Epithelial cell of prostate (primary cell): ENCODE results near the gene PCDHAC2.

Experiments
- DNase-seq: peaks from one replicate; pipeline ENCODE4 v3.0.0-alpha.2; 2011; ENCODE audit warnings: low read depth, low spot score
- H3K27ac ChIP-seq: fragments of 450-650 bp; 2 replicates; pipeline ENCODE4 v1.5.1; 2017; ENCODE audit warnings: mild to moderate bottlenecking

PCDHAC2 gene

GRCh38 chr5:140966293-140967225, at the start of gene PCDHAC2:
Gene PCDHAC2, plus strand, starts transcription at chr5:140966476. Its CDS starts 291 bp downstream, at chr5:140966767.
- peak; percentile 8 for DNase-seq
- peak within 1 kb of the TSS; percentile 43 for H3K27ac ChIP-seq

- no peak for DNase-seq
- H3K27ac ChIP-seq = no peak overlapping the region
These were observed 42.7 kb upstream of the PCDHAC2 start for GRCh38 chr5:140923601-140924000.

- no peak for DNase-seq
- no peak within 1 kb of the TSS for H3K27ac ChIP-seq
These were observed 40.4 kb upstream of the PCDHAC2 start, which contains the start of gene PCDHAC1 for GRCh38 chr5:140925806-140926442. Gene PCDHAC1, plus strand, starts transcription at chr5:140926299. Its CDS starts 594 bp downstream, at chr5:140926893.

GRCh38 chr5:140926443-140927227, 39.6 kb upstream of the PCDHAC2 start:
- no peak overlapping the region for H3K27ac ChIP-seq
- no peak for DNase-seq

- no peak overlapping the region for H3K27ac ChIP-seq
- DNase-seq = no peak
These were observed 39.1 kb upstream of the PCDHAC2 start for GRCh38 chr5:140927228-140927573.

GRCh38 chr5:140934964-140935606, 31.2 kb upstream of the PCDHAC2 start:
- no peak overlapping the region for H3K27ac ChIP-seq
- no peak for DNase-seq

GRCh38 chr5:140946578-140946977, 19.7 kb upstream of the PCDHAC2 start:
- no peak overlapping the region for H3K27ac ChIP-seq
- no peak for DNase-seq

- no peak for DNase-seq
- H3K27ac ChIP-seq = no peak overlapping the region
These were observed 14.6 kb upstream of the PCDHAC2 start for GRCh38 chr5:140951636-140952035.

- no peak for DNase-seq
- no peak overlapping the region for H3K27ac ChIP-seq
These were observed 13.0 kb upstream of the PCDHAC2 start for GRCh38 chr5:140953234-140953633.

- no peak for DNase-seq
- no peak overlapping the region for H3K27ac ChIP-seq
These were observed 4.1 kb upstream of the PCDHAC2 start for GRCh38 chr5:140962190-140962589.

- DNase-seq = no peak
- no peak overlapping the region for H3K27ac ChIP-seq
These were observed 1.9 kb upstream of the PCDHAC2 start for GRCh38 chr5:140964356-140964755.

- H3K27ac ChIP-seq = peak overlapping the region; percentile 43
- DNase-seq = no peak
These were observed 377 bp upstream of the PCDHAC2 start for GRCh38 chr5:140965905-140966292.

- no peak for DNase-seq
These were observed 1.1 kb downstream of the PCDHAC2 start for GRCh38 chr5:140967226-140967893.

GRCh38 chr5:140969880-140970279, 3.6 kb downstream of the PCDHAC2 start:
- H3K27ac ChIP-seq = no peak overlapping the region
- DNase-seq = no peak

More at GRCh38 chr5:140967226-140967893, 1.1 kb downstream of the PCDHAC2 start:
- H3K27ac ChIP-seq = no peak overlapping the region

- DNase-seq = no peak
- H3K27ac ChIP-seq = no peak overlapping the region
These were observed 7.3 kb downstream of the PCDHAC2 start for GRCh38 chr5:140973550-140973949.

GRCh38 chr5:140977003-140977402, 10.7 kb downstream of the PCDHAC2 start:
- DNase-seq = no peak
- peak overlapping the region; percentile 83 for H3K27ac ChIP-seq

- no peak for DNase-seq
- H3K27ac ChIP-seq = peak overlapping the region; percentile 83
These were observed 12.0 kb downstream of the PCDHAC2 start for GRCh38 chr5:140978260-140978659.

GRCh38 chr5:140978983-140979382, 12.7 kb downstream of the PCDHAC2 start:
- DNase-seq = no peak
- H3K27ac ChIP-seq = no peak overlapping the region

GRCh38 chr5:140982083-140982716, 15.9 kb downstream of the PCDHAC2 start:
- H3K27ac ChIP-seq = no peak overlapping the region
- no peak for DNase-seq
